Caco-2 (cell line): ENCODE measurements around the gene ATP6AP2. TPM values are rescaled to one million over a fixed set of nuclear protein-coding genes. Genes with fewer than 3 reads are reported as not detected.

Source experiments
- BruUV-seq: library from RNA; stranded (reverse); fragments of 400-500 nt; replicated peaks from 2 replicates; lab custom pipeline; 2021; lab: Mats Ljungman, UMichigan
- CTCF ChIA-PET: fragments of 300-600 bp; sonication (Branson Sonifier 250); formaldehyde crosslinking; loops from one replicate; lab custom pipeline; 2022; ENCODE audit warnings: antibody characterized with exemption; lab: Charles Lee
- POLR2A ChIA-PET: fragments of 300-600 bp; sonication (Branson Sonifier 250); formaldehyde crosslinking; loops from one replicate; lab custom pipeline; 2022; ENCODE audit warnings: antibody characterized with exemption; lab: Charles Lee
- DNase-seq, 2 experiments: peaks; one replicate each; pipeline versions ENCODE4 v3.0.0 to v3.0.0-alpha.2; 2020 to 2022
- H3K27me3 ChIP-seq: replicated peaks from 2 replicates; pipeline ENCODE4 v1.6.0; 2011; ENCODE audit warnings: low read length; ENCODE audit not compliant: control insufficient read depth, insufficient read depth
- H3K36me3 ChIP-seq: 2 replicates; pipeline ENCODE4 v1.5.1; 2011; ENCODE audit warnings: low read length; ENCODE audit not compliant: control insufficient read depth, insufficient read depth
- H3K4me1 ChIP-seq: fragments of 250-450 bp; sonication (Bioruptor Pico); 2 replicates; pipeline ENCODE4 v1.5.1; 2020; ENCODE audit warnings: mild to moderate bottlenecking
- H3K4me3 ChIP-seq: 2 replicates; pipeline ENCODE4 v1.5.1; 2011; ENCODE audit warnings: low read depth, mild to moderate bottlenecking, control low read depth, low read length
- H3K9me3 ChIP-seq: fragments of 250-450 bp; sonication (Bioruptor Pico); 2 replicates; pipeline ENCODE4 v1.5.1; 2020; ENCODE audit warnings: mild to moderate bottlenecking, moderate library complexity
- H3K27ac Mint-ChIP-seq: one replicate; pipeline ENCODE4 v1.8.0; 2022; ENCODE audit warnings: mixed read lengths; ENCODE audit not compliant: unreplicated experiment
- H3K27me3 Mint-ChIP-seq: one replicate; pipeline ENCODE4 v1.8.0; 2022; ENCODE audit warnings: mixed read lengths; ENCODE audit not compliant: insufficient read depth, unreplicated experiment
- H3K36me3 Mint-ChIP-seq: one replicate; pipeline ENCODE4 v1.8.0; 2022; ENCODE audit warnings: mild to moderate bottlenecking, mixed read lengths; ENCODE audit not compliant: insufficient read depth, unreplicated experiment
- H3K4me1 Mint-ChIP-seq: one replicate; pipeline ENCODE4 v1.8.0; 2022; ENCODE audit warnings: low read depth, mixed read lengths; ENCODE audit not compliant: unreplicated experiment
- H3K4me3 Mint-ChIP-seq: one replicate; pipeline ENCODE4 v1.8.0; 2022; ENCODE audit warnings: mild to moderate bottlenecking, moderate library complexity, mixed read lengths; ENCODE audit not compliant: unreplicated experiment
- H3K9me3 Mint-ChIP-seq: one replicate; pipeline ENCODE4 v1.8.0; 2022; ENCODE audit warnings: mixed read lengths; ENCODE audit not compliant: unreplicated experiment
- CTCF ChIP-seq, 2 experiments: fragments of 200-600 bp in 1 of 2; IDR thresholded peaks; 1 replicate in 1 of 2; 2 replicates in 1 of 2; pipeline versions ENCODE4 v1.5.1 to v1.8.0; 2011 to 2022; ENCODE audit warnings: antibody characterized with exemption in 1 of 2, control low read depth in 1 of 2, inconsistent platforms in 1 of 2, low read depth in 1 of 2, low read length in 1 of 2, mild to moderate bottlenecking in 1 of 2, moderate library complexity in 1 of 2; ENCODE audit not compliant: insufficient read depth in 1 of 2, severe bottlenecking in 1 of 2, unreplicated experiment in 1 of 2
- intact Hi-C: fragments of 100-400 bp; cut with micrococcal nuclease; formaldehyde crosslinking; loops from one replicate; pipeline ENCODE4 v1.10.0; 2022; ENCODE audit not compliant: unreplicated experiment
- total RNA-seq: library from RNA; stranded (reverse); gene quantifications from 2 replicates; pipeline ENCODE4 v1.2.3, GENCODE V29; 2022

Gene ATP6AP2
- total RNA-seq, 1 experiment from 2014 or later = 90.0 TPM

- Histone ChIP-seq H3K36me3 (no peaks in the 10 kb centered on the region), H3K27me3 (no peaks in the 10 kb centered on the region), H3K9me3 (no peaks in the 10 kb centered on the region), H3K4me1 (no peaks in the 10 kb centered on the region), H3K4me3 (no peak overlapping the region)
- Mint-ChIP-seq H3K27me3 (peaks cover 2% of the 10 kb centered on the region), H3K27ac (no peak overlapping the region), H3K36me3 (no peaks in the 10 kb centered on the region), H3K4me3 (no peak overlapping the region), H3K4me1 (no peaks in the 10 kb centered on the region), H3K9me3 (no peaks in the 10 kb centered on the region)
- intact Hi-C loops = no loop called here
- no peak for TF ChIP-seq CTCF (IDR thresholded peaks at IDR 0.05; ENCODE audit: insufficient read depth in 1 of 2, low read depth in 1 of 2, low read length in 1 of 2, severe bottlenecking in 1 of 2, unreplicated experiment in 1 of 2)
- CTCF ChIA-PET = no interaction called here
- POLR2A ChIA-PET = no interaction called here
- no peak for DNase-seq
- no TSS peak for BruUV-seq
These were observed 22.2 kb upstream of the ATP6AP2 start for GRCh38 chrX:40558590-40558989.

- Histone ChIP-seq H3K4me1 (no peaks in the 10 kb centered on the region), H3K9me3 (no peaks in the 10 kb centered on the region), H3K27me3 (no peaks in the 10 kb centered on the region), H3K4me3 (no peak overlapping the region), H3K36me3 (no peaks in the 10 kb centered on the region)
- DNase-seq = no peak
- no peak for TF ChIP-seq CTCF (IDR thresholded peaks at IDR 0.05; ENCODE audit: insufficient read depth in 1 of 2, low read depth in 1 of 2, low read length in 1 of 2, severe bottlenecking in 1 of 2, unreplicated experiment in 1 of 2)
- Mint-ChIP-seq H3K4me3 (no peak overlapping the region), H3K4me1 (no peaks in the 10 kb centered on the region), H3K36me3 (no peaks in the 10 kb centered on the region), H3K27me3 (no peaks in the 10 kb centered on the region), H3K9me3 (no peaks in the 10 kb centered on the region), H3K27ac (no peak overlapping the region)
- POLR2A ChIA-PET = no interaction called here
- BruUV-seq = no TSS peak
- CTCF ChIA-PET = no interaction called here
- intact Hi-C loops = no loop called here
These were observed 17.0 kb upstream of the ATP6AP2 start for GRCh38 chrX:40563784-40564183.

GRCh38 chrX:40564447-40564846 is 16.3 kb upstream of the ATP6AP2 start:
- Histone ChIP-seq H3K36me3 (no peaks in the 10 kb centered on the region), H3K9me3 (no peaks in the 10 kb centered on the region), H3K4me3 (no peak overlapping the region), H3K4me1 (no peaks in the 10 kb centered on the region), H3K27me3 (no peaks in the 10 kb centered on the region)
- Mint-ChIP-seq H3K36me3 (no peaks in the 10 kb centered on the region), H3K27me3 (no peaks in the 10 kb centered on the region), H3K27ac (no peak overlapping the region), H3K9me3 (no peaks in the 10 kb centered on the region), H3K4me1 (no peaks in the 10 kb centered on the region), H3K4me3 (no peak overlapping the region)
- ChIA-PET CTCF (no interaction called here), POLR2A (no interaction called here)
- BruUV-seq = no TSS peak
- intact Hi-C loops = no loop called here
- no peak for DNase-seq
- TF ChIP-seq CTCF (IDR thresholded peaks at IDR 0.05; ENCODE audit: insufficient read depth in 1 of 2, low read depth in 1 of 2, low read length in 1 of 2, severe bottlenecking in 1 of 2, unreplicated experiment in 1 of 2) = no peak
